Glutamatergic neuron (in vitro differentiated cells): ENCODE data around the gene NPNT. TPM values are rescaled to one million over a fixed set of nuclear protein-coding genes. Genes with fewer than 3 reads are reported as not detected.
A peak's percentile ranks its signal among the peaks of the same experiment; 100 is the strongest.
"Not testable (repeated sequence)": the region's sequence is repeated elsewhere in the genome, so short reads cannot be mapped to it uniquely, and the experiment has no call there.

Experiments
- DNase-seq: peaks from one replicate; pipeline ENCODE4 v3.0.0; 2022
- H3K27ac Mint-ChIP-seq: one replicate; pipeline ENCODE4 v1.8.0; 2020; ENCODE audit warnings: mild to moderate bottlenecking, mixed read lengths, inconsistent platforms; ENCODE audit not compliant: unreplicated experiment
- H3K27me3 Mint-ChIP-seq: one replicate; pipeline ENCODE4 v1.8.0; 2020; ENCODE audit warnings: mild to moderate bottlenecking, moderate library complexity, mixed read lengths, inconsistent platforms; ENCODE audit not compliant: unreplicated experiment
- H3K36me3 Mint-ChIP-seq: one replicate; pipeline ENCODE4 v1.8.0; 2020; ENCODE audit warnings: mild to moderate bottlenecking, mixed read lengths, inconsistent platforms; ENCODE audit not compliant: unreplicated experiment
- H3K4me1 Mint-ChIP-seq: one replicate; pipeline ENCODE4 v1.8.0; 2020; ENCODE audit warnings: mild to moderate bottlenecking, low read depth, mixed read lengths, inconsistent platforms; ENCODE audit not compliant: unreplicated experiment
- H3K4me3 Mint-ChIP-seq: one replicate; pipeline ENCODE4 v1.8.0; 2020; ENCODE audit warnings: mild to moderate bottlenecking, mixed read lengths, inconsistent platforms; ENCODE audit not compliant: unreplicated experiment
- H3K9me3 Mint-ChIP-seq: one replicate; pipeline ENCODE4 v1.8.0; 2020; ENCODE audit warnings: mild to moderate bottlenecking, moderate library complexity, mixed read lengths, inconsistent platforms; ENCODE audit not compliant: unreplicated experiment
- long read RNA-seq: library from polyadenylated mRNA; unstranded; transcript quantifications from one replicate; pipeline ENCODE4 v2.0.0, GENCODE V29; 2020; ENCODE audit not compliant: unreplicated experiment
- total RNA-seq: library from RNA; stranded (reverse); fragmentation: NEBNext Ultra II Directional; extraction: Animal tissue kit (Norgen Biotek cat#: 25700); gene quantifications from one replicate; pipeline ENCODE4 v1.2.1, GENCODE V29; 2021; ENCODE audit not compliant: unreplicated experiment
- TF ChIP-seq, protein P1 (sequence below): fragments of 200-600 bp; sonication (generic); IDR thresholded peaks from one replicate; pipeline ENCODE4 v1.5.0; 2021; ENCODE audit not compliant: partially characterized antibody, unreplicated experiment

NPNT gene, protein sequence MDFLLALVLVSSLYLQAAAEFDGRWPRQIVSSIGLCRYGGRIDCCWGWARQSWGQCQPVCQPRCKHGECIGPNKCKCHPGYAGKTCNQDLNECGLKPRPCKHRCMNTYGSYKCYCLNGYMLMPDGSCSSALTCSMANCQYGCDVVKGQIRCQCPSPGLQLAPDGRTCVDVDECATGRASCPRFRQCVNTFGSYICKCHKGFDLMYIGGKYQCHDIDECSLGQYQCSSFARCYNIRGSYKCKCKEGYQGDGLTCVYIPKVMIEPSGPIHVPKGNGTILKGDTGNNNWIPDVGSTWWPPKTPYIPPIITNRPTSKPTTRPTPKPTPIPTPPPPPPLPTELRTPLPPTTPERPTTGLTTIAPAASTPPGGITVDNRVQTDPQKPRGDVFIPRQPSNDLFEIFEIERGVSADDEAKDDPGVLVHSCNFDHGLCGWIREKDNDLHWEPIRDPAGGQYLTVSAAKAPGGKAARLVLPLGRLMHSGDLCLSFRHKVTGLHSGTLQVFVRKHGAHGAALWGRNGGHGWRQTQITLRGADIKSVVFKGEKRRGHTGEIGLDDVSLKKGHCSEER
- not detected for total RNA-seq
- long read RNA-seq, result 0 reads

DNA sequence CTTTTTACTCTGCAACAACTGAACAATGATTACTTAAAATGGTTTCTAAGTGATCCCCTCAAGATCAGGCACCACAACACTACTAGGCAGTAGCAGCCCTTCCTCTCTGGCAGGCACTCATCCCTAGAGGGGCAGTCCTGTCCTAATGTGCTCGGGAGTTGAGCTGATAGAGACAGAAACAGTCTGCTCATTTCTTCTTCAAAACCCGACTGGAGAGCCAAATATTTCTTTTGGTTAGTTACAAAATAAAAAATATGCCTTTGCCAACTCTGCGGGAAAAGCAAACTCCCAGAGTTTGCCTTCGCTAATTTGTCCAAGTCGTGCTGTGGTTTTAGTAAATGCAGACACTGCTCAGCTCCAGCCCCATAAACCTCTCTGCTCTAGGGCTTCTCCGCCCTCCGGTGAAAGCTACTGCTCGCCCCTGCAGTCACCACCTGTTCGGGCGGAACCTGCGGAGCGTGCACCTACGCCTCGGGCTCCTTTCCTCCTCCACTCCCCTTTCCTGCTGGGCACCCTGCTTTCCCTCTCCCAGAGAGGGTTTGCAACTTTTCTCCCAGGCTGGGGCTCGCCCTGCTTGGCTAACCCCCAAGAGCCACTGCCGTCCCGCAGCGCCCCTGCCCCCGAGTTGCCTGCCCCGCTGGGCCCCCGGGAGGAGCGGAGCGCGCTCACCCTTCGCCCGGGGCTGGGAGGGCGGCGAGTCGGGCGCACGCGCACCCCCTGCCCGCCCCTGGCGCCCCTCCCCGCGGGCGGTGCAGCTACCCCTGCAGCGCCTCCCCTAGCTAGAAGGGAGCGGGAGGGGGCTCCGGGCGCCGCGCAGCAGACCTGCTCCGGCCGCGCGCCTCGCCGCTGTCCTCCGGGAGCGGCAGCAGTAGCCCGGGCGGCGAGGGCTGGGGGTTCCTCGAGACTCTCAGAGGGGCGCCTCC, at the start of gene NPNT:
TSS of gene NPNT (plus strand) at position 812 of the 923 bp plus-strand sequence. CDS start 182 bp downstream, outside the sequence.
- Mint-ChIP-seq H3K9me3 (no peaks in the 10 kb centered on the region), H3K27me3 (peaks cover 12% of the 10 kb centered on the region), H3K36me3 (no peaks in the 10 kb centered on the region), H3K4me1 (no peaks in the 10 kb centered on the region), H3K4me3 (peak within 1 kb of the TSS; percentile 84), H3K27ac (no peak within 1 kb of the TSS)
- peak; percentile 37 for DNase-seq
- TF ChIP-seq, protein P1, sequence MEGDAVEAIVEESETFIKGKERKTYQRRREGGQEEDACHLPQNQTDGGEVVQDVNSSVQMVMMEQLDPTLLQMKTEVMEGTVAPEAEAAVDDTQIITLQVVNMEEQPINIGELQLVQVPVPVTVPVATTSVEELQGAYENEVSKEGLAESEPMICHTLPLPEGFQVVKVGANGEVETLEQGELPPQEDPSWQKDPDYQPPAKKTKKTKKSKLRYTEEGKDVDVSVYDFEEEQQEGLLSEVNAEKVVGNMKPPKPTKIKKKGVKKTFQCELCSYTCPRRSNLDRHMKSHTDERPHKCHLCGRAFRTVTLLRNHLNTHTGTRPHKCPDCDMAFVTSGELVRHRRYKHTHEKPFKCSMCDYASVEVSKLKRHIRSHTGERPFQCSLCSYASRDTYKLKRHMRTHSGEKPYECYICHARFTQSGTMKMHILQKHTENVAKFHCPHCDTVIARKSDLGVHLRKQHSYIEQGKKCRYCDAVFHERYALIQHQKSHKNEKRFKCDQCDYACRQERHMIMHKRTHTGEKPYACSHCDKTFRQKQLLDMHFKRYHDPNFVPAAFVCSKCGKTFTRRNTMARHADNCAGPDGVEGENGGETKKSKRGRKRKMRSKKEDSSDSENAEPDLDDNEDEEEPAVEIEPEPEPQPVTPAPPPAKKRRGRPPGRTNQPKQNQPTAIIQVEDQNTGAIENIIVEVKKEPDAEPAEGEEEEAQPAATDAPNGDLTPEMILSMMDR, result no peak

DNA sequence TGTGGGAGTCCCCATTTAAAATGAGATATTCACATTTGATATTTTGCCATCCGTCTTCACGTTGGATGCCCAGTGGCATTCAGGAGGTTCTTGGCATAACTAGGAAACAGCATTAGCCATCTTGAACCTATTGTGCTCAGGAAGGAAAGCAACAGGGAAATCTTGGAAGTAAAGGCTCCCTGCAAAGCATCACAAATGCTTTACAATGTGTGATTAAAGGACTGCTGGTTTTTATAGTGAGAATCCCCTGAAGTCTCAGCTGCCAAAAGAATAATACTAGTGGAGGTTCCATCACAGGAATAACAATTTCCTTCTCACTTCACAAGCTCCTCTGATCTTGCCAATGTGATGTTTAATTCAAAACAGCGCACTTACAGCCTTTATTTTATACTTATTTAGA, 49.7 kb upstream of the NPNT start:
- Mint-ChIP-seq H3K27ac (no peak overlapping the region), H3K4me1 (no peaks in the 10 kb centered on the region), H3K9me3 (no peaks in the 10 kb centered on the region), H3K27me3 (no peaks in the 10 kb centered on the region), H3K36me3 (no peaks in the 10 kb centered on the region), H3K4me3 (no peak overlapping the region)
- no peak for DNase-seq
- TF ChIP-seq, protein P1, result no peak

DNA sequence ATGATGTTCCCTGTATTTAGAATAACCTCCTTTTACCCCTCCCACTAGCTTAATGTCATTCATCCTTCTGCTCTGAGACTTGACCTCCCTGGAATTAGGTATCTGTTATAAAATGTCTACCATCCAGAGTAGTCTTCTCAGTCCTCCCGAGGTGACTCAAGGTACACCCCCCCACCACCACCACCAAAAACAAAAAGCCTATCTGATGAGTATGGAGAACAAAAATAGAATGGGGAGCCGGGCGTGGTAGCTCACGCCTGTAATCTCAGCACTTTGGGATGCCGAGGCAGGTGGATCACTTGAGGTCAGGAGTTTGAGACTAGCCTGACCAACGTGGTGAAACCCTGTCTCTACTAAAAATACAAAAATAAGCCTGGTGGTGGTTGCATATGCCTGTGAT, 46.9 kb upstream of the NPNT start:
- not testable (repeated sequence) for H3K36me3 Mint-ChIP-seq, DNase-seq, H3K9me3 Mint-ChIP-seq, H3K4me1 Mint-ChIP-seq, H3K27me3 Mint-ChIP-seq, H3K4me3 Mint-ChIP-seq, H3K27ac Mint-ChIP-seq

DNA sequence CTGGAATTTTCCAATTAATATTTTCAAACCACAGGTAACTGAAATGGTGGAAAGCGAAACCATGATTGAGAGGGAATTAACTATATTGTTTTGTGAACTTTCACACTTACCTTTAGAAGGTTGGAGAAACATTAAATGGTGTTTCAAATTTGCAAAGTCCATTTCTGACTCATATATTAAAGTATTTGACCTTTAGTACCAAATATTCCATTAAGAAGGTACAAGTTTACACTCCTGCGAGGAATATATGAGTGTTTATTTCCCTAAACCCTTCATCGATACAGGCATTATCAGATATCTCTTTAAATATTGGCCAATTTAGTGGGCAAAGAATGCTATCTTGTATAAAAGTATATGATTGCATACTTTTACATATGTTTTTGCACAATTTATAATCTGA, 44.1 kb upstream of the NPNT start:
- TF ChIP-seq, protein P1, result no peak
- no peak for DNase-seq
- no peak overlapping the region for H3K4me3 Mint-ChIP-seq
- H3K4me1 Mint-ChIP-seq, result no peaks in the 10 kb centered on the region
- H3K9me3 Mint-ChIP-seq, result no peaks in the 10 kb centered on the region
- no peaks in the 10 kb centered on the region for H3K27me3 Mint-ChIP-seq
- H3K36me3 Mint-ChIP-seq, result peaks cover 19% of the 10 kb centered on the region
- H3K27ac Mint-ChIP-seq, result no peak overlapping the region

DNA sequence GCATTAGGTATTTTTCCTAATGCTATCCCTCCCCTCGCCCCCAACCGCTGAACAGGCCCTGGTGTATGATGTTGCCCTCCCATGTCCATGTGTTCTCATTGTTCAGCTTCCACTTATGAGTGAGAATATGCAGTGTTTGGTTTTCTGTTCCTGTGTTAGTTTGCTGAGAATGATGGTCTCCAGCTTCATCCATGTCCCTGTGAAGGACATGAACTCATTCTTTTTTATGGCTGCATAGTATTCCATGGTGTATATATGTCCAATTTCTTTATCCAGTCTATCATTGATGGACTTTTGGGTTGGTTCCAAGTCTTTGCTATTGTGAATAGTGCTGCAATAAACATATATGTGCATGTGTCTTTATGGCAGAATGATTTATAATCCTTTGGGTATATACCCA, 43.0 kb upstream of the NPNT start:
- not testable (repeated sequence) for H3K4me1 Mint-ChIP-seq, H3K4me3 Mint-ChIP-seq, H3K27me3 Mint-ChIP-seq, H3K27ac Mint-ChIP-seq, H3K9me3 Mint-ChIP-seq, DNase-seq
- H3K36me3 Mint-ChIP-seq, result peaks cover 19% of the 10 kb centered on the region
